ENCODE data around the gene TIE1. TPM values are rescaled to one million over a fixed set of nuclear protein-coding genes. Genes with fewer than 3 reads are reported as not detected.

TIE1 gene
- total RNA-seq, 2 experiments from 2014 or later = 0.23 to 0.75 TPM

- POLR2A ChIA-PET = no interaction called here
- Mint-ChIP-seq H3K4me1 (no peaks in the 10 kb centered on the region), H3K27me3 (no peaks in the 10 kb centered on the region), H3K4me3 (no peak overlapping the region), H3K27ac (no peak overlapping the region), H3K9me3 (no peaks in the 10 kb centered on the region), H3K36me3 (no peaks in the 10 kb centered on the region)
- no peak for DNase-seq
- no peak for ATAC-seq (ENCODE audit: low read depth)
Measured at GRCh38 chr1:43315963-43316737, 15.4 kb downstream of the TIE1 start.

GRCh38 chr1:43316738-43317520 lies 16.1 kb downstream of the TIE1 start:
- no peaks in the 10 kb centered on the region for H3K9me3 Mint-ChIP-seq
- DNase-seq = no peak

GRCh38 chr1:43317817-43318471 lies 17.2 kb downstream of the TIE1 start:
- Mint-ChIP-seq H3K9me3 (no peaks in the 10 kb centered on the region), H3K4me1 (no peaks in the 10 kb centered on the region), H3K27ac (no peak overlapping the region), H3K4me3 (no peak overlapping the region), H3K36me3 (no peaks in the 10 kb centered on the region), H3K27me3 (no peaks in the 10 kb centered on the region)
- DNase-seq (no peak), ATAC-seq (ENCODE audit: low read depth) (no peak)
- POLR2A ChIA-PET = no interaction called here

More at GRCh38 chr1:43316738-43317520, 16.1 kb downstream of the TIE1 start:
- POLR2A ChIA-PET = no interaction called here
- no peak for ATAC-seq (ENCODE audit: low read depth)
- Mint-ChIP-seq H3K36me3 (no peaks in the 10 kb centered on the region), H3K4me3 (no peak overlapping the region), H3K27me3 (no peaks in the 10 kb centered on the region), H3K27ac (no peak overlapping the region), H3K4me1 (no peaks in the 10 kb centered on the region)

- no peak overlapping the region for H3K4me3 Mint-ChIP-seq
- POLR2A ChIA-PET = no interaction called here
- DNase-seq (no peak), ATAC-seq (ENCODE audit: low read depth) (no peak)
- H3K27me3 Mint-ChIP-seq = no peaks in the 10 kb centered on the region
- H3K9me3 Mint-ChIP-seq = no peaks in the 10 kb centered on the region
- H3K4me1 Mint-ChIP-seq = no peaks in the 10 kb centered on the region
- no peak overlapping the region for H3K27ac Mint-ChIP-seq
- H3K36me3 Mint-ChIP-seq = no peaks in the 10 kb centered on the region
Measured at GRCh38 chr1:43318831-43319230, 18.0 kb downstream of the TIE1 start.

- no peaks in the 10 kb centered on the region for H3K9me3 Mint-ChIP-seq
- H3K4me1 Mint-ChIP-seq = no peaks in the 10 kb centered on the region
- DNase-seq (no peak), ATAC-seq (ENCODE audit: low read depth) (no peak)
- no peak overlapping the region for H3K27ac Mint-ChIP-seq
- H3K27me3 Mint-ChIP-seq = no peaks in the 10 kb centered on the region
- H3K4me3 Mint-ChIP-seq = no peak overlapping the region
- no peaks in the 10 kb centered on the region for H3K36me3 Mint-ChIP-seq
- POLR2A ChIA-PET = no interaction called here
Measured at GRCh38 chr1:43319288-43319687, 18.5 kb downstream of the TIE1 start.

- H3K27me3 Mint-ChIP-seq = no peaks in the 10 kb centered on the region
- no peak overlapping the region for H3K27ac Mint-ChIP-seq
- ATAC-seq (ENCODE audit: low read depth) = no peak
- H3K9me3 Mint-ChIP-seq = peaks cover 2% of the 10 kb centered on the region
- H3K4me1 Mint-ChIP-seq = peaks cover 3% of the 10 kb centered on the region
- no peak overlapping the region for H3K4me3 Mint-ChIP-seq
- no peaks in the 10 kb centered on the region for H3K36me3 Mint-ChIP-seq
- no peak for DNase-seq
- POLR2A ChIA-PET = no interaction called here
Measured at GRCh38 chr1:43319766-43320165, 19.0 kb downstream of the TIE1 start.

GRCh38 chr1:43321331-43321891 lies 20.6 kb downstream of the TIE1 start:
- Mint-ChIP-seq H3K4me3 (no peak overlapping the region), H3K27me3 (no peaks in the 10 kb centered on the region), H3K9me3 (peaks cover 7% of the 10 kb centered on the region), H3K27ac (no peak overlapping the region), H3K4me1 (peaks cover 3% of the 10 kb centered on the region), H3K36me3 (no peaks in the 10 kb centered on the region)
- ATAC-seq (ENCODE audit: low read depth) (no peak), DNase-seq (no peak)
- POLR2A ChIA-PET = no interaction called here

GRCh38 chr1:43322506-43322905 lies 21.7 kb downstream of the TIE1 start:
- no peak for ATAC-seq (ENCODE audit: low read depth)
- Mint-ChIP-seq H3K27me3 (no peaks in the 10 kb centered on the region), H3K4me3 (no peak overlapping the region)

GRCh38 chr1:43324810-43325209 lies 24.0 kb downstream of the TIE1 start:
- no peak overlapping the region for H3K27ac Mint-ChIP-seq
- H3K36me3 Mint-ChIP-seq = no peaks in the 10 kb centered on the region

More at GRCh38 chr1:43322506-43322905, 21.7 kb downstream of the TIE1 start:
- peaks cover 7% of the 10 kb centered on the region for H3K9me3 Mint-ChIP-seq
- DNase-seq = no peak
- peaks cover 3% of the 10 kb centered on the region for H3K4me1 Mint-ChIP-seq
- H3K27ac Mint-ChIP-seq = no peak overlapping the region
- no peaks in the 10 kb centered on the region for H3K36me3 Mint-ChIP-seq
- POLR2A ChIA-PET = interaction anchor here (0.7 kb wide), 1 partner anchor 36 kb away, joined by 3 read pairs; the partner anchor contains the start of gene CDC20

GRCh38 chr1:43325381-43325780 lies 24.6 kb downstream of the TIE1 start:
- Mint-ChIP-seq H3K27me3 (no peaks in the 10 kb centered on the region), H3K4me1 (peaks cover 9% of the 10 kb centered on the region), H3K36me3 (no peaks in the 10 kb centered on the region), H3K4me3 (no peak overlapping the region), H3K27ac (no peak overlapping the region), H3K9me3 (peaks cover 11% of the 10 kb centered on the region)
- POLR2A ChIA-PET = no interaction called here
- ATAC-seq (ENCODE audit: low read depth) (no peak), DNase-seq (no peak)

More at GRCh38 chr1:43324810-43325209, 24.0 kb downstream of the TIE1 start:
- no peak overlapping the region for H3K4me3 Mint-ChIP-seq
- no peak for DNase-seq
- ATAC-seq (ENCODE audit: low read depth) = no peak
- POLR2A ChIA-PET = no interaction called here
- peaks cover 4% of the 10 kb centered on the region for H3K4me1 Mint-ChIP-seq
- H3K9me3 Mint-ChIP-seq = peaks cover 11% of the 10 kb centered on the region
- H3K27me3 Mint-ChIP-seq = no peaks in the 10 kb centered on the region

- Mint-ChIP-seq H3K36me3 (no peaks in the 10 kb centered on the region), H3K27ac (no peak overlapping the region), H3K4me3 (no peak overlapping the region), H3K4me1 (peaks cover 9% of the 10 kb centered on the region), H3K9me3 (peaks cover 11% of the 10 kb centered on the region), H3K27me3 (no peaks in the 10 kb centered on the region)
- DNase-seq (no peak), ATAC-seq (ENCODE audit: low read depth) (no peak)
- POLR2A ChIA-PET = no interaction called here
Measured at GRCh38 chr1:43327549-43328292, 26.9 kb downstream of the TIE1 start.

GRCh38 chr1:43329995-43330751 lies 29.4 kb downstream of the TIE1 start:
- DNase-seq (no peak), ATAC-seq (ENCODE audit: low read depth) (no peak)
- POLR2A ChIA-PET = no interaction called here
- Mint-ChIP-seq H3K9me3 (peaks cover 7% of the 10 kb centered on the region), H3K27me3 (no peaks in the 10 kb centered on the region), H3K36me3 (no peaks in the 10 kb centered on the region), H3K27ac (no peak overlapping the region), H3K4me1 (peaks cover 6% of the 10 kb centered on the region), H3K4me3 (no peak overlapping the region)

All from activated naive CD8-positive, alpha-beta T cell treated with anti-CD3 and anti-CD28 coated beads, Interleukin-2, amount 10 ng/mL, durations not matched to agents 7 days and 5 days (primary cell).